ENCODE results near the gene GOPC. TPM values are rescaled to one million over a fixed set of nuclear protein-coding genes. Genes with fewer than 3 reads are reported as not detected.
A peak's percentile ranks its signal among the peaks of the same experiment; 100 is the strongest.

The GOPC gene
- total and polyA plus RNA-seq, 4 donors = 10.5 to 28.4 (median 19.7) TPM

- ATAC-seq (ENCODE audit: low FRiP score) (no peak), DNase-seq (no peak)
- H3K4me1 ChIP-seq (ENCODE audit: control insufficient read depth in 1 of 2, insufficient read depth in 2 of 2, low read length in 2 of 2) = peaks cover 2 to 3% of the 10 kb centered on the region in 2 donors
- intact Hi-C loops (cut with DNase I) = loop anchor here in 1 of 2 donors (2.0 to 5.0 kb wide), 3 partner anchors 74 to 254 kb away; partner anchors contain the start of gene NUS1
- H3K36me3 ChIP-seq (ENCODE audit: control insufficient read depth in 1 of 2, insufficient read depth in 2 of 2, low read length in 1 of 2) = peaks cover 0 to 2% of the 10 kb centered on the region in 2 donors
- peak overlapping the region; percentile 23 to 58 for H3K4me3 ChIP-seq (ENCODE audit: low read length in 2 of 2)
- no peaks in the 10 kb centered on the region for H3K9me3 ChIP-seq (ENCODE audit: control insufficient read depth, low read length)
- peak overlapping the region; percentile 3 to 41 for H3K27ac ChIP-seq (ENCODE audit: low read depth in 1 of 2, low read length in 2 of 2)
- WGBS, 2 donors = 50 to 53% methylated on average over 12 of the region's 12 CpGs
- no peaks in the 10 kb centered on the region for H3K27me3 ChIP-seq (ENCODE audit: control insufficient read depth in 1 of 2, insufficient read depth in 2 of 2, low read length in 1 of 2)
These were observed 733 bp upstream of the GOPC start for GRCh38 chr6:117602899-117603588.

- peak; percentile 35 for ATAC-seq (ENCODE audit: low FRiP score)
- H3K27me3 ChIP-seq (ENCODE audit: control insufficient read depth in 1 of 2, insufficient read depth in 2 of 2, low read length in 1 of 2) = no peaks in the 10 kb centered on the region
- intact Hi-C loops (cut with DNase I) = loop anchor here in 1 of 2 donors (2.0 to 5.0 kb wide), 3 partner anchors 76 to 253 kb away; partner anchors contain the start of gene NUS1
- peak overlapping the region; percentile 63 to 89 for H3K4me3 ChIP-seq (ENCODE audit: low read length in 2 of 2)
- no peak for DNase-seq
- H3K9me3 ChIP-seq (ENCODE audit: control insufficient read depth, low read length) = no peaks in the 10 kb centered on the region
- peaks cover 0 to 2% of the 10 kb centered on the region in 2 donors for H3K36me3 ChIP-seq (ENCODE audit: control insufficient read depth in 1 of 2, insufficient read depth in 2 of 2, low read length in 1 of 2)
- H3K4me1 ChIP-seq (ENCODE audit: control insufficient read depth in 1 of 2, insufficient read depth in 2 of 2, low read length in 2 of 2) = peaks cover 2 to 3% of the 10 kb centered on the region in 2 donors
- 1% methylated on average over 12 of the region's 12 CpGs for WGBS, 2 donors
- no peak overlapping the region for H3K27ac ChIP-seq (ENCODE audit: low read depth in 1 of 2, low read length in 2 of 2)
These were observed 530 bp downstream of the GOPC start for GRCh38 chr6:117601811-117602150.

DNA sequence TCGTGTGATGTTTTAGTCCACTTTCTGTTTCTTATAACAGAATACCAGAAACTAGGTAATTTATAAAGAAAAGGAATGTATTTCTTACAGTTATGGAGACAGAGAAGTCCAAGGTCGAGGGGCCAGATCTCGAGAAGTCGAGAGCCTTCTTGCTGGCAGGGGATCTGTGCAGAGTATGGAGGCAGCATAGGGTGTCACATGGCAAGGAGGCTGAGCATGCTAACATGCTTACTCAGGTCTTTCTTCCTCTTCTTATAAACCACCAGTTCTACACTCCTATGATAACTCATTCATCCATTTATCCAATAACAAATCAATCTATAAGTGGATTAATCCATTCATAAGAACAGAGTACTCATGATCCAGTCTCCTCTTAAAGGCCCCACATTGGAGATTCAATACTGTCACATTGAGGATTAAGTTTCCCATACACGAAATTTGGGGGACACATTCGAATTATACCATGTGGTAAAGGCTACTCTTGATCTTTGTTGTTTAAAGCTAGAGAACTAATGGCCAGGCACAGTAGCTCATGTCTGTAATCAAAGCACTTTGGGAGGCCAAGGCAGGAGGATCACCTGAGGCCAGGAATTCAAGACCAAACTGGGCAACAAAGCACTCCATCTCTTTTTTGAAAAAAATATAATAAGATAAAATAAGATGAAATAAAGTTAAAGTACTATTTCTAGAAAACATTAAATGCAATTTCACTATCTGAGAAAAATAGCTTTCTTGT, 2.1 kb downstream of the GOPC start:
- Histone ChIP-seq H3K27ac (ENCODE audit: low read depth in 1 of 2, low read length in 2 of 2) (no peak overlapping the region), H3K4me1 (ENCODE audit: control insufficient read depth in 1 of 2, insufficient read depth in 2 of 2, low read length in 2 of 2) (peaks cover 2 to 3% of the 10 kb centered on the region in 2 donors), H3K27me3 (ENCODE audit: control insufficient read depth in 1 of 2, insufficient read depth in 2 of 2, low read length in 1 of 2) (no peaks in the 10 kb centered on the region), H3K4me3 (ENCODE audit: low read length in 2 of 2) (no peak overlapping the region), H3K9me3 (ENCODE audit: control insufficient read depth, low read length) (no peaks in the 10 kb centered on the region), H3K36me3 (ENCODE audit: control insufficient read depth in 1 of 2, insufficient read depth in 2 of 2, low read length in 1 of 2) (peaks cover 0 to 2% of the 10 kb centered on the region in 2 donors)
- ATAC-seq (ENCODE audit: low FRiP score) (no peak), DNase-seq (no peak)
- 65 to 81% methylated on average over 6 of the region's 6 CpGs for WGBS, 2 donors
- intact Hi-C loops (cut with DNase I) = loop anchor here in 1 of 2 donors (5.0 kb wide), 2 partner anchors 77 to 153 kb away; partner anchors contain the start of gene NUS1

- Histone ChIP-seq H3K36me3 (ENCODE audit: control insufficient read depth in 1 of 2, insufficient read depth in 2 of 2, low read length in 1 of 2) (peaks cover 0 to 2% of the 10 kb centered on the region in 2 donors), H3K4me1 (ENCODE audit: control insufficient read depth in 1 of 2, insufficient read depth in 2 of 2, low read length in 2 of 2) (peaks cover 2 to 3% of the 10 kb centered on the region in 2 donors), H3K27me3 (ENCODE audit: control insufficient read depth in 1 of 2, insufficient read depth in 2 of 2, low read length in 1 of 2) (no peaks in the 10 kb centered on the region), H3K9me3 (ENCODE audit: control insufficient read depth, low read length) (no peaks in the 10 kb centered on the region), H3K27ac (ENCODE audit: low read depth in 1 of 2, low read length in 2 of 2) (no peak overlapping the region), H3K4me3 (ENCODE audit: low read length in 2 of 2) (no peak overlapping the region)
- WGBS, 2 donors = 98% methylated on average over 2 of the region's 2 CpGs
- DNase-seq = no peak
- intact Hi-C loops (cut with DNase I) = no loop called here
- no peak for ATAC-seq (ENCODE audit: low FRiP score)
These were observed 4.6 kb downstream of the GOPC start for GRCh38 chr6:117597755-117598154.

DNA sequence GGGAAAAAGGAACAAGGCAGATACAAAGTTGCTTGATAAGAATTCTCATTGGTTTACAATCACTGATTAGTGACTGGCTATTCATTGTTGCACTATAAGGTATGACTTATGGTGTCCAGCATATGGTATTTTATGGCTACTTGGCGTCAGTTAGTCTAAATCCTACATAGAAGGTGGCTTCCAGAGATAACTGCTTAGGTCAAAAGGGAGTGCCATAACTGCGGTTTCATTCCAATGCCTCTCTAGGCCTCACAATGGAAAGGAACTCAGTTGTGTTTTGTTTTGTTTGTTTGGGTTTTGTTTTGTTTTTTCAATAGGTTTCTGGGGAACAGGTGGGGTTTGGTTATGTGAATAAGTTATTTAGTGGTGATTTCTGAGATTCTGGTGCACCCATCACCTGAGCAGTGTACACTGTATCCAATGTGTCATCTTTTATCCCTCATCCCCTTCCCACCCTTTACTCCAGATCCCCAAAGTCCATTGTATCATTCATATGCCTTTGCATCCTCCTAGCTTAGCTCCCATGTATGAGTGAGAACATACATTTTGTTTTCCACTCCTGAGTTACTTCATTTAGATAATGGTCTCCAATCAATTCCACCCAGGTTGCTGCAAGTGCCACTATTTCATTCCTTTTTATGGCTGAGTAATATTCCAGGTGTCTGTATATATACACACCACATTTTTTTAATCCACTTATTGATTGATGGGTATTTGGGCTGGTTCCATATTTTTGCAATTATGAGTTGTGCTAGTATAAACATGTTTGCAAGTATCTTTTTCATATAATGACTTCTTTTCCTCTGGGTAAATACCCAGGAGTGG, 7.0 kb downstream of the GOPC start:
- H3K27me3 ChIP-seq (ENCODE audit: control insufficient read depth in 1 of 2, insufficient read depth in 2 of 2, low read length in 1 of 2) = no peaks in the 10 kb centered on the region
- ATAC-seq (ENCODE audit: low FRiP score) (no peak), DNase-seq (no peak)
- no peaks in the 10 kb centered on the region for H3K9me3 ChIP-seq (ENCODE audit: control insufficient read depth, low read length)
- peaks cover 2 to 3% of the 10 kb centered on the region in 2 donors for H3K4me1 ChIP-seq (ENCODE audit: control insufficient read depth in 1 of 2, insufficient read depth in 2 of 2, low read length in 2 of 2)
- H3K36me3 ChIP-seq (ENCODE audit: control insufficient read depth in 1 of 2, insufficient read depth in 2 of 2, low read length in 1 of 2) = peaks cover 0 to 2% of the 10 kb centered on the region in 2 donors
- 96 to 97% methylated on average over 2 of the region's 2 CpGs for WGBS, 2 donors
- no peak overlapping the region for H3K4me3 ChIP-seq (ENCODE audit: low read length in 2 of 2)
- intact Hi-C loops (cut with DNase I) = no loop called here
- H3K27ac ChIP-seq (ENCODE audit: low read depth in 1 of 2, low read length in 2 of 2) = no peak overlapping the region

GRCh38 chr6:117592983-117593759, 9.1 kb downstream of the GOPC start:
- Histone ChIP-seq H3K27ac (ENCODE audit: low read depth in 1 of 2, low read length in 2 of 2) (no peak overlapping the region), H3K4me3 (ENCODE audit: low read length in 2 of 2) (no peak overlapping the region), H3K4me1 (ENCODE audit: control insufficient read depth in 1 of 2, insufficient read depth in 2 of 2, low read length in 2 of 2) (no peaks in the 10 kb centered on the region), H3K9me3 (ENCODE audit: control insufficient read depth, low read length) (no peaks in the 10 kb centered on the region), H3K27me3 (ENCODE audit: control insufficient read depth in 1 of 2, insufficient read depth in 2 of 2, low read length in 1 of 2) (no peaks in the 10 kb centered on the region), H3K36me3 (ENCODE audit: control insufficient read depth in 1 of 2, insufficient read depth in 2 of 2, low read length in 1 of 2) (no peaks in the 10 kb centered on the region)
- ATAC-seq (ENCODE audit: low FRiP score) (no peak), DNase-seq (no peak)
- WGBS, 2 donors = 80 to 84% methylated on average over 3 of the region's 3 CpGs
- intact Hi-C loops (cut with DNase I) = no loop called here

DNA sequence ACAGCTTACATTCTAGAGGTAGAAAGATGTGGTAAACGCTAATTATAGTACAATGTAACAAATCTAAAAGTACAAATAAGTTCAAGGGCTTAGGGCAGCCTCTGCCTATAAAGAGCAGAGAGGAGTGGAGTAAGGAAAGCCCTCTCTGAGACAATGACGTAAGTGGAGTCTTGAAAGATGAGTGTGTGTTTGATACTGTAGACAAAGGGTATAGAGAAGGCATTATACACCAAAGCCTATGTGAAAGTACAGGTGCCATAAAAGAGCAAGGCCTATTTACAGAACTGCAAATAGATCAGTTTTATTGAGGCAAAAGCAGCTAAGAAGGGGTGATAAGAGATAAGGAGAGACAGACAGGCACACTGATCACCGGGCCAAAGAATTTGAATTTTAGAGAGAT, 10.9 kb downstream of the GOPC start:
- Histone ChIP-seq H3K4me1 (ENCODE audit: control insufficient read depth in 1 of 2, insufficient read depth in 2 of 2, low read length in 2 of 2) (no peaks in the 10 kb centered on the region), H3K4me3 (ENCODE audit: low read length in 2 of 2) (no peak overlapping the region), H3K27ac (ENCODE audit: low read depth in 1 of 2, low read length in 2 of 2) (no peak overlapping the region), H3K9me3 (ENCODE audit: control insufficient read depth, low read length) (no peaks in the 10 kb centered on the region), H3K36me3 (ENCODE audit: control insufficient read depth in 1 of 2, insufficient read depth in 2 of 2, low read length in 1 of 2) (no peaks in the 10 kb centered on the region), H3K27me3 (ENCODE audit: control insufficient read depth in 1 of 2, insufficient read depth in 2 of 2, low read length in 1 of 2) (no peaks in the 10 kb centered on the region)
- 86 to 90% methylated on average over 3 of the region's 3 CpGs for WGBS, 2 donors
- intact Hi-C loops (cut with DNase I) = no loop called here
- ATAC-seq (ENCODE audit: low FRiP score) = no peak
- no peak for DNase-seq

GRCh38 chr6:117590447-117590846, 11.9 kb downstream of the GOPC start:
- ATAC-seq (ENCODE audit: low FRiP score) (no peak), DNase-seq (no peak)
- WGBS, 2 donors = 86 to 95% methylated on average over 5 of the region's 5 CpGs
- H3K36me3 ChIP-seq (ENCODE audit: control insufficient read depth in 1 of 2, insufficient read depth in 2 of 2, low read length in 1 of 2) = no peaks in the 10 kb centered on the region
- no peak overlapping the region for H3K4me3 ChIP-seq (ENCODE audit: low read length in 2 of 2)
- peaks cover 0 to 2% of the 10 kb centered on the region in 2 donors for H3K4me1 ChIP-seq (ENCODE audit: control insufficient read depth in 1 of 2, insufficient read depth in 2 of 2, low read length in 2 of 2)
- H3K27ac ChIP-seq (ENCODE audit: low read depth in 1 of 2, low read length in 2 of 2) = no peak overlapping the region
- intact Hi-C loops (cut with DNase I) = no loop called here
- no peaks in the 10 kb centered on the region for H3K9me3 ChIP-seq (ENCODE audit: control insufficient read depth, low read length)
- H3K27me3 ChIP-seq (ENCODE audit: control insufficient read depth in 1 of 2, insufficient read depth in 2 of 2, low read length in 1 of 2) = no peaks in the 10 kb centered on the region
